ENCODE data around the gene EMP2. TPM values are rescaled to one million over a fixed set of nuclear protein-coding genes. Genes with fewer than 3 reads are reported as not detected.

The EMP2 gene
- total RNA-seq, 2 experiments from 2014 or later, result not detected

DNA sequence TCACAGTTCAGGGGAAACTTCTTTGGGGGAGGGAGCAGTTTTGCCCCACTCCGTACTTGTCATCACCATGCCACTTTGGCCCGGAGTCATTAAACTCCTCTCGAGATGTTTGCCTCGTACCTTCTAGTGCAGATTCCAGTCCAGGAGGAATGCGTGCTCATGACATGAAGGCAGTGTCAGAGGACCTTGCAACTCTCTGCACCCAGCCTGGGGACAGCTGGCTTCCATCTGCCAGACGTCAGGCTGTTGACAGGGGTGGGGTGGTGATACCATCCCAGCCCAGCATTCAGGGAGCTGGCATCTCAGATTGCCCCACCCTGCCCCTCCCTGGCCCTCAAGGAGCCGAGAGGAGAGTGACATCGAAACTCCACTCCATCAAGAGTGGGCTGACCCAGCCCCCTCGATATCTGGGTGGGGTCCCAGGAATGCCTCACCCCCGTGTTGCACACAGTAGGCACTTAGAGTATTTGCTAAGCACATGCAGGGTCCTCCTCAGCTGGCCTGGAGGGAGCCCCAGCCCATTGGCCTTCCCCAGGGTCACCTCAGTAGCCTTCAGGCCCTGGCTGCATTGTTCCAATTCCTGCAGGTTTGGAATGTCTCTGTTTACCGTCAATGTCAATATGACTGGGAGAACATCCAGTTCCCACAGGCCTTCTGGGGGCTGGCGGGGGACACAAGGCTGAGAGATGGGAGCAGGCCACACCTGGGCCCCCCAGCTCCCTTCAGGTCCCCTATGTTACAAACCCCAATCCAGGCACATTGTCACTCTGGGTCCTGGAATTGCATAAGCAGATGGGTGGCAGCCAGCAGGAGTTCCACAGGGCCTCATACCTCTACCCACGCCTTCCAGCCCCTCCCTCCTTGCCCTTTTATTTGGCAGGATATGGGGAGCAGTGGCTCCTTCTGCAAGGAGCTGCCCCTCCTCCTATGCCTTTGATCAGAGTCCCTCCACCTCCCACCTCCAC is 21.3 kb upstream of the EMP2 start:
- CTCF ChIA-PET, result interaction anchor here (1.1 kb wide), 1 partner anchor 81 kb away, joined by 3 read pairs; no protein-coding TSS in a partner anchor
- Mint-ChIP-seq H3K4me3 (no peak overlapping the region), H3K9me3 (no peaks in the 10 kb centered on the region)

DNA sequence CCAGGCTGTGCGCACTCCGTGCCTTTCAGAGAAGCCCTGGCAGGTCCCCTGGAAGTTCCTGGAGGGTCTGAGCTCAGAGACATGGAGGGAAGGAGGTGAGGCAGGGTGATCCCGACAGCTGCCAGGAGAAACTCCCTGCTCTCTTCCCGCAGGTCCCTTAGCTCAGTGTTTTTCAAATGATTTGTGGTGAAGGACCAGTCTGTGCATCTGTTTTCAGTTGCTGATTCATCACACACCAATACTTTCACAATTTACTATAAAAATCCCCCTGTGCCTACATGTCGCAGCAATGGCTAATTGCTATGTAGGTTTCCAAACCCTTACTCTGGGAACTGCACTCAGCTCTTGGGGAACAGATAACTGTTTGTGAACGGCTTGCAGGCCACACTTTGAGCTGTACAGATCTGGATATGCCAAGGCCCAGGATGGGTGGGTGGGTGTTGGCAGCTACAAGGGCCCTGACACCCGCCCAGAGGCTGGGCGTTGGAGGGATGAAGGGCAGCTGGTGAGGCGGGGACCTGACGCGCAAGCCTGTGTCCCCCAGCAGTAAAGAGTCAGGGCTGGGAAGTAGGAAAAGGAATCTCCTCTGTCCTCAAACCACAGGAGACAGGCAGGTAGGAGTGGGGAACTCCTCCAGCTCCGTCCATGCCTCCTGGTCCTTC is 20.5 kb upstream of the EMP2 start:
- ChIA-PET CTCF (interaction anchor here (1.1 kb wide), 1 partner anchor 80 kb away, joined by 3 read pairs; no protein-coding TSS in a partner anchor), POLR2A (no interaction called here)
- TF ChIP-seq, protein P1, sequence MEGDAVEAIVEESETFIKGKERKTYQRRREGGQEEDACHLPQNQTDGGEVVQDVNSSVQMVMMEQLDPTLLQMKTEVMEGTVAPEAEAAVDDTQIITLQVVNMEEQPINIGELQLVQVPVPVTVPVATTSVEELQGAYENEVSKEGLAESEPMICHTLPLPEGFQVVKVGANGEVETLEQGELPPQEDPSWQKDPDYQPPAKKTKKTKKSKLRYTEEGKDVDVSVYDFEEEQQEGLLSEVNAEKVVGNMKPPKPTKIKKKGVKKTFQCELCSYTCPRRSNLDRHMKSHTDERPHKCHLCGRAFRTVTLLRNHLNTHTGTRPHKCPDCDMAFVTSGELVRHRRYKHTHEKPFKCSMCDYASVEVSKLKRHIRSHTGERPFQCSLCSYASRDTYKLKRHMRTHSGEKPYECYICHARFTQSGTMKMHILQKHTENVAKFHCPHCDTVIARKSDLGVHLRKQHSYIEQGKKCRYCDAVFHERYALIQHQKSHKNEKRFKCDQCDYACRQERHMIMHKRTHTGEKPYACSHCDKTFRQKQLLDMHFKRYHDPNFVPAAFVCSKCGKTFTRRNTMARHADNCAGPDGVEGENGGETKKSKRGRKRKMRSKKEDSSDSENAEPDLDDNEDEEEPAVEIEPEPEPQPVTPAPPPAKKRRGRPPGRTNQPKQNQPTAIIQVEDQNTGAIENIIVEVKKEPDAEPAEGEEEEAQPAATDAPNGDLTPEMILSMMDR (IDR thresholded peaks at IDR 0.05), result no peak
- DNase-seq (no peak), ATAC-seq (no peak)
- Mint-ChIP-seq H3K27ac (no peak overlapping the region), H3K27me3 (peaks cover 6% of the 10 kb centered on the region), H3K4me1 (ENCODE audit: low read depth) (no peaks in the 10 kb centered on the region), H3K36me3 (ENCODE audit: low read depth) (no peaks in the 10 kb centered on the region), H3K4me3 (no peak overlapping the region), H3K9me3 (no peaks in the 10 kb centered on the region)
- intact Hi-C loops (cut with micrococcal nuclease), result no loop called here

More for the DNA sequence above, 21.3 kb upstream of the EMP2 start:
- TF ChIP-seq, protein P1 (IDR thresholded peaks at IDR 0.05), result no peak
- POLR2A ChIA-PET, result no interaction called here
- DNase-seq (no peak), ATAC-seq (no peak)
- Mint-ChIP-seq H3K27ac (no peak overlapping the region), H3K27me3 (peaks cover 6% of the 10 kb centered on the region), H3K36me3 (ENCODE audit: low read depth) (no peaks in the 10 kb centered on the region), H3K4me1 (ENCODE audit: low read depth) (no peaks in the 10 kb centered on the region)
- intact Hi-C loops (cut with micrococcal nuclease), result no loop called here

DNA sequence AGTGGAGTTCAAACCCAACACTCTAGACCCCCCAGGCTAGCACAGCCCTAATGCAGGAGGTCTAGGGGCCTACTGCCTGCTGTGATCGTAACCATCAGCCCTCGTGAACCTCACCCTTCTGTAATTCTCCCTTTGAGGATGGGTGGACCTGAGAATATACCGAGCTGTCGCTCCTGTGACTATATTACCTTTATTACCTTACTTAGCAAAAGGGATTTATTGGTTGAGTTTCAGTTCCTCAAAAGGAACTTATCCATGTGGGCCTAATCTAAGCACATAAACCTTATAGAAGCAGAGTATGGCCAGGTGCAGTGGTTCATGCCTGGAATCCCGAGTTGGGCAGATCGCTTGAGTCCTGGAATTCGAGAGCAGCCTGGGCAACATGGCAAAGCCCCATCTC is 19.2 kb upstream of the EMP2 start:
- ATAC-seq, result no peak
- TF ChIP-seq, protein P1 (IDR thresholded peaks at IDR 0.05), result no peak
- intact Hi-C loops (cut with micrococcal nuclease), result no loop called here
- ChIA-PET POLR2A (no interaction called here), CTCF (no interaction called here)
- H3K4me3 Mint-ChIP-seq, result no peak overlapping the region
- H3K27ac Mint-ChIP-seq, result no peak overlapping the region
- H3K27me3 Mint-ChIP-seq, result peaks cover 6% of the 10 kb centered on the region
- H3K4me1 Mint-ChIP-seq (ENCODE audit: low read depth), result no peaks in the 10 kb centered on the region
- H3K9me3 Mint-ChIP-seq, result no peaks in the 10 kb centered on the region
- DNase-seq, result no peak
- H3K36me3 Mint-ChIP-seq (ENCODE audit: low read depth), result no peaks in the 10 kb centered on the region

DNA sequence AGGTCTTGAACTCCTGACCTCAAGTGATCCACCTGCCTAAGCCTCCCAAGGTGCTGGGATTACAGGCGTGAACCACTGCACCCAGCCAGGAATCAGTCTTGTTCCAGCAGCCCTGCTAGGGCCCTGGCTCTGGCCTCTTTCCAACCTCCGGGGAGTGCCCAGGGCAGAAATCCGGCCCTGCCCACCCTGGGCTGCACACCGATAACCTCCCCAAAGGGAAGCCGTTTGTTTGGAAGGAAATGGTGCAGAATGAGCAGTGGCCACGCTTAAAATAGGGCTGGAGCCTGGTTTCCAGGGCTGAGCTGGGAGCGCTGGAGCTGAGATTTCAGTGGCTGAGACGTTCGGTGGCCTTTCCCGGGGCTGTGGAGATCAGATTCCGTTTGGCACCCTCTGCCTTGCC is 17.8 kb upstream of the EMP2 start:
- Mint-ChIP-seq H3K4me3 (no peak overlapping the region), H3K9me3 (no peaks in the 10 kb centered on the region), H3K36me3 (ENCODE audit: low read depth) (no peaks in the 10 kb centered on the region), H3K27me3 (peaks cover 6% of the 10 kb centered on the region), H3K4me1 (ENCODE audit: low read depth) (no peaks in the 10 kb centered on the region), H3K27ac (no peak overlapping the region)
- POLR2A ChIA-PET, result no interaction called here
- CTCF ChIA-PET, result no interaction called here
- ATAC-seq (no peak), DNase-seq (no peak)
- TF ChIP-seq, protein P1 (IDR thresholded peaks at IDR 0.05), result no peak
- intact Hi-C loops (cut with micrococcal nuclease), result no loop called here

DNA sequence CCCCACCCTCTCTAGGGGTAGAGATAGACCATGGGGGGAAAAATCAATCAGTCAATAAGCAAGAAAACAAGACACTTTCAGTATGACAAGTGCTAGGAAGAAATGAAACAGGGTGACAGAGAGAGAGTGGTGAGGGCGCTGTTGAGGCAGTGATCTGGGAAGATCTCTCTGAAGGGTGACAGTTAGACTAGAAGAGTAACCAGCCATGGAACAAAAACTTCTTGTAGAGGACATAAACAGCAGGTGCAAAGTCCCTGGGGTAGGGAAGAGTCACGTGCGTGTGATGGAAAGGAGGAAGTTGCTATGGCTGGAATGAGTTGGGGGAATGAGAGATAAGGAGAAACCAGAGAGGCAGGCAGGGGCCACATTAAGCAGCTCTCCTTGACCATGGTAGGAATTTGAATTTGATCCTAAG is 16.8 kb upstream of the EMP2 start:
- POLR2A ChIA-PET, result no interaction called here
- Mint-ChIP-seq H3K4me1 (ENCODE audit: low read depth) (no peaks in the 10 kb centered on the region), H3K27ac (no peak overlapping the region), H3K27me3 (peaks cover 6% of the 10 kb centered on the region), H3K36me3 (ENCODE audit: low read depth) (no peaks in the 10 kb centered on the region), H3K4me3 (no peak overlapping the region), H3K9me3 (no peaks in the 10 kb centered on the region)
- no peak for ATAC-seq
- CTCF ChIA-PET, result interaction anchor here (1.3 kb wide), 1 partner anchor 13 kb away, joined by 3 read pairs; no protein-coding TSS in a partner anchor
- no peak for DNase-seq
- TF ChIP-seq, protein P1 (IDR thresholded peaks at IDR 0.05), result no peak
- intact Hi-C loops (cut with micrococcal nuclease), result no loop called here
